OCI-LY1 (cell line): Measurements from ENCODE around the gene CBY1.
"Not testable (repeated sequence)": the region's sequence is repeated elsewhere in the genome, so short reads cannot be mapped to it uniquely, and the experiment has no call there.

ENCODE experiments used
- CTCF ChIP-seq: fragments of 200-600 bp; sonication (generic), shearing (Covaris generic); IDR thresholded peaks from 2 replicates; pipeline ENCODE4 v1.5.1; 2017; ENCODE audit warnings: mild to moderate bottlenecking, antibody characterized with exemption, low read length, moderate library complexity, mixed read lengths
- EZH2 ChIP-seq: fragments of 200-600 bp; sonication (generic), shearing (Covaris generic); IDR thresholded peaks from 2 replicates; pipeline ENCODE4 v1.8.0; 2017; ENCODE audit warnings: borderline replicate concordance, mixed run types, mild to moderate bottlenecking, antibody characterized with exemption, low read length, moderate library complexity, mixed read lengths

GRCh38 chr22:38644245-38644644 lies 12.2 kb upstream of the CBY1 start:
- TF ChIP-seq CTCF, EZH2: not testable (repeated sequence)
